ENCODE measurements around the gene NCAPD2.

Gene NCAPD2

DNA sequence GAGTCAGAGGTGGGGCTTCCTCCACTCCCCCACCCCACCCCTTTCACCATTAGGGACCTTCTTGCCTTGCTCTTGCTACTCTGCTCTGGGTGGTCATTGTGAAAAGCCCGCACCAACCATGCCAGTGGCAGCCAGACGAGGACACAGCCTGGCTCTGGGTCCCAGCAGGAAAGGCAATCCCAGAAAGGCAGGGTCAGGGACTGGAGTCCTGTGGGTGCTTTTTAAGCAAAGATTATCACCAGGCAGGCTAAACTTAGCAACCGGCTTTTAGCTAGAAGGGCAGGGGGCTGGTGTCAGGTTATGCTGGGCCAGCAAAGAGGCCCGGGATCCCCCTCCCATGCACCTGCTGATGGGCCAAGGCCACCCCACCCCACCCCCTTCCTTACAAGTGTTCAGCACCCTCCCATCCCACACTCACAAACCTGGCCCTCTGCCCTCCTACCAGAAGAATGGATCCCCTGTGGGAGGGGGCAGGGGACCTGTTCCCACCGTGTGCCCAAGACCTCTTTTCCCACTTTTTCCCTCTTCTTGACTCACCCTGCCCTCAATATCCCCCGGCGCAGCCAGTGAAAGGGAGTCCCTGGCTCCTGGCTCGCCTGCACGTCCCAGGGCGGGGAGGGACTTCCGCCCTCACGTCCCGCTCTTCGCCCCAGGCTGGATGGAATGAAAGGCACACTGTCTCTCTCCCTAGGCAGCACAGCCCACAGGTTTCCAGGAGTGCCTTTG, 39.2 kb downstream of the NCAPD2 start:
- H4K20me1 ChIP-seq (ENCODE audit: insufficient read depth, low read length), result peaks cover 27% of the 10 kb centered on the region
- peak overlapping the region; percentile 88 for H3K4me3 ChIP-seq (ENCODE audit: low read length)
- peaks cover 47% of the 10 kb centered on the region for H3K79me2 ChIP-seq (ENCODE audit: low read length)
- H3K27ac ChIP-seq (ENCODE audit: low read length), result peak overlapping the region; percentile 85
- peak overlapping the region; percentile 98 for H3K4me2 ChIP-seq (ENCODE audit: low read length)
- H3K36me3 ChIP-seq (replicated peaks; ENCODE audit: low read depth, low read length), result peaks cover 68% of the 10 kb centered on the region
- no peaks in the 10 kb centered on the region for H3K27me3 ChIP-seq (ENCODE audit: low read depth, low read length)
- H3K4me1 ChIP-seq (ENCODE audit: low read length), result peaks cover 32% of the 10 kb centered on the region
- H3K9me3 ChIP-seq (ENCODE audit: insufficient read depth, low read length), result no peaks in the 10 kb centered on the region
- TF ChIP-seq EZH2phosphoT487 (IDR thresholded peaks at IDR 0.05; ENCODE audit: low read depth), result no peak
- TF ChIP-seq, protein P1, sequence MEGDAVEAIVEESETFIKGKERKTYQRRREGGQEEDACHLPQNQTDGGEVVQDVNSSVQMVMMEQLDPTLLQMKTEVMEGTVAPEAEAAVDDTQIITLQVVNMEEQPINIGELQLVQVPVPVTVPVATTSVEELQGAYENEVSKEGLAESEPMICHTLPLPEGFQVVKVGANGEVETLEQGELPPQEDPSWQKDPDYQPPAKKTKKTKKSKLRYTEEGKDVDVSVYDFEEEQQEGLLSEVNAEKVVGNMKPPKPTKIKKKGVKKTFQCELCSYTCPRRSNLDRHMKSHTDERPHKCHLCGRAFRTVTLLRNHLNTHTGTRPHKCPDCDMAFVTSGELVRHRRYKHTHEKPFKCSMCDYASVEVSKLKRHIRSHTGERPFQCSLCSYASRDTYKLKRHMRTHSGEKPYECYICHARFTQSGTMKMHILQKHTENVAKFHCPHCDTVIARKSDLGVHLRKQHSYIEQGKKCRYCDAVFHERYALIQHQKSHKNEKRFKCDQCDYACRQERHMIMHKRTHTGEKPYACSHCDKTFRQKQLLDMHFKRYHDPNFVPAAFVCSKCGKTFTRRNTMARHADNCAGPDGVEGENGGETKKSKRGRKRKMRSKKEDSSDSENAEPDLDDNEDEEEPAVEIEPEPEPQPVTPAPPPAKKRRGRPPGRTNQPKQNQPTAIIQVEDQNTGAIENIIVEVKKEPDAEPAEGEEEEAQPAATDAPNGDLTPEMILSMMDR (IDR thresholded peaks at IDR 0.05; ENCODE audit: low read depth, low read length), result no peak
- H3K9ac ChIP-seq (ENCODE audit: low read length), result peak overlapping the region; percentile 98
- H2AFZ ChIP-seq (ENCODE audit: low read depth, low read length), result peak overlapping the region; percentile 65

DNA sequence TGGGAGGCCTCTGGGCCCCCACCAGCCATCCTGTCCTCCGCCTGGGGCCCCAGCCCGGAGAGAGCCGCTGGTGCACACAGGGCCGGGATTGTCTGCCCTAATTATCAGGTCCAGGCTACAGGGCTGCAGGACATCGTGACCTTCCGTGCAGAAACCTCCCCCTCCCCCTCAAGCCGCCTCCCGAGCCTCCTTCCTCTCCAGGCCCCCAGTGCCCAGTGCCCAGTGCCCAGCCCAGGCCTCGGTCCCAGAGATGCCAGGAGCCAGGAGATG, 39.7 kb downstream of the NCAPD2 start:
- TF ChIP-seq, protein P1 (IDR thresholded peaks at IDR 0.05; ENCODE audit: low read depth, low read length), result no peak
- no peak for TF ChIP-seq EZH2phosphoT487 (IDR thresholded peaks at IDR 0.05; ENCODE audit: low read depth)
- Histone ChIP-seq H4K20me1 (ENCODE audit: insufficient read depth, low read length) (peaks cover 32% of the 10 kb centered on the region), H3K79me2 (ENCODE audit: low read length) (peaks cover 47% of the 10 kb centered on the region), H3K27me3 (ENCODE audit: low read depth, low read length) (no peaks in the 10 kb centered on the region), H2AFZ (ENCODE audit: low read depth, low read length) (peak overlapping the region; percentile 65), H3K4me2 (ENCODE audit: low read length) (peak overlapping the region; percentile 98), H3K27ac (ENCODE audit: low read length) (peak overlapping the region; percentile 85), H3K9me3 (ENCODE audit: insufficient read depth, low read length) (no peaks in the 10 kb centered on the region), H3K9ac (ENCODE audit: low read length) (peak overlapping the region; percentile 98), H3K4me1 (ENCODE audit: low read length) (peaks cover 37% of the 10 kb centered on the region), H3K36me3 (replicated peaks; ENCODE audit: low read depth, low read length) (peaks cover 68% of the 10 kb centered on the region), H3K4me3 (ENCODE audit: low read length) (peak overlapping the region; percentile 88)

DNA sequence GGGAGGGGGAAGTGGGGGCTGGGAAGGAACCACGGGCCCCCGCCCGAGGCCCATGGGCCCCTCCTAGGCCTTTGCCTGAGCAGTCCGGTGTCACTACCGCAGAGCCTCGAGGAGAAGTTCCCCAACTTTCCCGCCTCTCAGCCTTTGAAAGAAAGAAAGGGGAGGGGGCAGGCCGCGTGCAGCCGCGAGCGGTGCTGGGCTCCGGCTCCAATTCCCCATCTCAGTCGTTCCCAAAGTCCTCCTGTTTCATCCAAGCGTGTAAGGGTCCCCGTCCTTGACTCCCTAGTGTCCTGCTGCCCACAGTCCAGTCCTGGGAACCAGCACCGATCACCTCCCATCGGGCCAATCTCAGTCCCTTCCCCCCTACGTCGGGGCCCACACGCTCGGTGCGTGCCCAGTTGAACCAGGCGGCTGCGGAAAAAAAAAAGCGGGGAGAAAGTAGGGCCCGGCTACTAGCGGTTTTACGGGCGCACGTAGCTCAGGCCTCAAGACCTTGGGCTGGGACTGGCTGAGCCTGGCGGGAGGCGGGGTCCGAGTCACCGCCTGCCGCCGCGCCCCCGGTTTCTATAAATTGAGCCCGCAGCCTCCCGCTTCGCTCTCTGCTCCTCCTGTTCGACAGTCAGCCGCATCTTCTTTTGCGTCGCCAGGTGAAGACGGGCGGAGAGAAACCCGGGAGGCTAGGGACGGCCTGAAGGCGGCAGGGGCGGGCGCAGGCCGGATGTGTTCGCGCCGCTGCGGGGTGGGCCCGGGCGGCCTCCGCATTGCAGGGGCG, 40.2 kb downstream of the NCAPD2 start, which contains the start of gene GAPDH:
Gene GAPDH (plus strand): TSS at position 595 of the 772 bp plus-strand sequence. CDS start 316 bp downstream, outside the sequence.
- Histone ChIP-seq H3K79me2 (ENCODE audit: low read length) (peaks cover 47% of the 10 kb centered on the region), H4K20me1 (ENCODE audit: insufficient read depth, low read length) (peaks cover 37% of the 10 kb centered on the region), H3K4me1 (ENCODE audit: low read length) (peaks cover 38% of the 10 kb centered on the region), H3K9ac (ENCODE audit: low read length) (peak within 1 kb of the TSS; percentile 98), H3K27ac (ENCODE audit: low read length) (peak within 1 kb of the TSS; percentile 85), H3K9me3 (ENCODE audit: insufficient read depth, low read length) (no peaks in the 10 kb centered on the region), H3K4me3 (ENCODE audit: low read length) (peak within 1 kb of the TSS; percentile 88), H3K4me2 (ENCODE audit: low read length) (peak within 1 kb of the TSS; percentile 98), H2AFZ (ENCODE audit: low read depth, low read length) (peak within 1 kb of the TSS; percentile 93), H3K27me3 (ENCODE audit: low read depth, low read length) (no peaks in the 10 kb centered on the region), H3K36me3 (replicated peaks; ENCODE audit: low read depth, low read length) (peaks cover 64% of the 10 kb centered on the region)
- TF ChIP-seq, protein P1 (IDR thresholded peaks at IDR 0.05; ENCODE audit: low read depth, low read length), result no peak
- no peak for TF ChIP-seq EZH2phosphoT487 (IDR thresholded peaks at IDR 0.05; ENCODE audit: low read depth)

DNA sequence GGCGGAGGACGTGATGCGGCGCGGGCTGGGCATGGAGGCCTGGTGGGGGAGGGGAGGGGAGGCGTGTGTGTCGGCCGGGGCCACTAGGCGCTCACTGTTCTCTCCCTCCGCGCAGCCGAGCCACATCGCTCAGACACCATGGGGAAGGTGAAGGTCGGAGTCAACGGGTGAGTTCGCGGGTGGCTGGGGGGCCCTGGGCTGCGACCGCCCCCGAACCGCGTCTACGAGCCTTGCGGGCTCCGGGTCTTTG, 40.7 kb downstream of the NCAPD2 start:
- TF ChIP-seq, protein P1 (IDR thresholded peaks at IDR 0.05; ENCODE audit: low read depth, low read length), result no peak
- no peak for TF ChIP-seq EZH2phosphoT487 (IDR thresholded peaks at IDR 0.05; ENCODE audit: low read depth)
- peak overlapping the region; percentile 85 for H3K27ac ChIP-seq (ENCODE audit: low read length)
- peak overlapping the region; percentile 88 for H3K4me3 ChIP-seq (ENCODE audit: low read length)
- H3K9ac ChIP-seq (ENCODE audit: low read length), result peak overlapping the region; percentile 98
- no peaks in the 10 kb centered on the region for H3K27me3 ChIP-seq (ENCODE audit: low read depth, low read length)
- peaks cover 47% of the 10 kb centered on the region for H3K79me2 ChIP-seq (ENCODE audit: low read length)
- no peaks in the 10 kb centered on the region for H3K9me3 ChIP-seq (ENCODE audit: insufficient read depth, low read length)
- H3K36me3 ChIP-seq (replicated peaks; ENCODE audit: low read depth, low read length), result peaks cover 60% of the 10 kb centered on the region
- H3K4me1 ChIP-seq (ENCODE audit: low read length), result peaks cover 41% of the 10 kb centered on the region
- H4K20me1 ChIP-seq (ENCODE audit: insufficient read depth, low read length), result peaks cover 38% of the 10 kb centered on the region
- H2AFZ ChIP-seq (ENCODE audit: low read depth, low read length), result no peak overlapping the region
- peak overlapping the region; percentile 83 for H3K4me2 ChIP-seq (ENCODE audit: low read length)
